Choroid plexus epithelial cell (primary cell): Measurements from ENCODE around the gene EHBP1.

ENCODE experiments used
- DNase-seq: peaks from one replicate; pipeline ENCODE4 v3.0.0-alpha.2; 2010; ENCODE audit warnings: low read depth
- H3K4me3 ChIP-seq: 2 replicates; pipeline ENCODE4 v1.5.1; 2011; ENCODE audit warnings: low read depth, mild to moderate bottlenecking, control low read depth, low read length, moderate library complexity
- CTCF ChIP-seq: conservative IDR thresholded peaks from 2 replicates; pipeline ENCODE4 v1.5.1; 2011; ENCODE audit warnings: low read depth, mild to moderate bottlenecking, control low read depth, inconsistent platforms, low read length, moderate library complexity

The EHBP1 gene

GRCh38 chr2:63057249-63058143 lies 352.0 kb downstream of the EHBP1 start:
- H3K4me3 ChIP-seq: no peak overlapping the region
- no peak for TF ChIP-seq CTCF
- DNase-seq: no peak

DNA sequence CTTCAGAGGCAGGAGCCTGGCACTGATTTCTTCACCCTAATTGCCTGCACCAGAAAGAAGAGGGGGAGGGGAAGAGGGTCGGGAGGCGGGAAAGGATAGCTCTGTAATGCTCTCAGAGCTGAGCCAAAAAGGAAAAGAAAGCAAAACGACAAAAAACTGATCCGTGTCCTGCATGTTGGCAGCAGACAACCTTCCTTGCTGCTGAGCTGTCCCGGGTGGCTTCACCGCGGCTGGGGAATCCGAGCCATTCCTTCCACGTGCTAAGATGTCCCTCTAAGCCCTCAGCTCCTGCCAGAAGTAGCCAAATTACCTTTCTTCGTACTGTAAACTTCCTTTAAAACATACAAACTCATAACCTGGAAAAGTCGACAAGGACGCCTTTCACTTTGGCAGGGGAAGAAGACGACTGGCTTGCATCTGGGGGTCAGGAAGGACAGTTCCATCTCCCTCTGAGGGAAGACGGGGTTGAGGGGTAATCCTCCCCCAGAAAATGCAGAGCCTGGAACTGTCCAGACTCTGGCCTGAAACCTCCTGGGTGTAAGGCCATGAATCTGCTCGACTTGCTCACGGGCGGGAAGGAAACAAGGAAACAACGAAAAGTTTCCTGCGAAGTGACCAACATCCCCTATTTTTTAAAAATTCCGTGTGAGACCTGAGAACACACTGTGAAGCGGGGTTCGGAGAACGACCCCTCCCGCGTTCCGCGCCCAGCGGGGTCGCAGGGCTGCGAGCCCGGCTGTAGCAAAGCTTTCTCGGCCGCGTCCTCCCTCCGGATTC lies 352.8 kb downstream of the EHBP1 start:
- no peak for TF ChIP-seq CTCF
- DNase-seq: no peak
- H3K4me3 ChIP-seq: no peak overlapping the region

DNA sequence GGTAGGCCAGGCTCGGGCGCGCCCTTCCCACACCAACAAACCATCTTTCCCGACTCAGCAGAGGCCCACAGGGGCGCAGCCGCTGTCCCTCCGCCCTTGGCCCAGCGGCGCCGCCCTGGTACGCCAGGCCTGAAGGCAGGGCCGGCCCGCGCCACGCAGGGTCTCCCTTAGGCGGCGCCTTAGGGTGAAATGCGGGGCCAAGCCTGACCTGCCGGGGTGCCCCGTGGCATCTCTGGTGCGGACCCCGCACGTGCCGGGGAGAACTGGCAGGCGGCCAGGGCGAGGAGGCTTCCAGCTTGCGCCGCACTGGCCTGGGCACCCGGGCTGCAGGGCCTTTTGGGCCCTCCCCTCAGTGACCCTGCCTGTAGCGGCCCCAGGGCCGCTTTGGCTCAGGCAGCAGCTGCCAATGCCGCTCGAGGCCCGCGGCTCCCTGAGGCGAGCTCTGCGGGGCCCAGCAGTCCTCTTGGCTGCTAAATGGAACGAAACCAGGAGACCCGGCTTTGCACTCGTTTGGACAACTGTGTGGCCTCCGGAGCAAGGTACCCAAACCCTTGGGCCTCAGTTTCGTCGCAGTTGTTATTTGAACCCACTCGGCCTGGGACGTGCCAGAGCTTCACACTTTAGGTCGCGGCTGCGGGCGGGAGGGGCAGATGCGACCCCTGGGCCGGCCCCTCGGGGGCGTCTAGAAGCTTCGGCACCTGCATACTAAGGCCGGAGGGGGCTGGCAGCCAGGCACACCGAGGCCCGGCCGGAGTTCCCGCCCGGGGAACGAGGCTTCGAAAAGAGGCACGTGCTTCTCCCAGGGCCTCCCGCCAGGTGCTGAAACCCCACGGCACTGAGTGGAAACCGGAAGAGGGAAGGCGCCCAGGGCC lies 353.6 kb downstream of the EHBP1 start:
- no peak overlapping the region for H3K4me3 ChIP-seq
- DNase-seq: no peak

GRCh38 chr2:63059793-63060471 lies 354.4 kb downstream of the EHBP1 start:
- TF ChIP-seq CTCF: no peak
- DNase-seq: no peak
- no peak overlapping the region for H3K4me3 ChIP-seq

More for the DNA sequence above, 353.6 kb downstream of the EHBP1 start:
- no peak for TF ChIP-seq CTCF

DNA sequence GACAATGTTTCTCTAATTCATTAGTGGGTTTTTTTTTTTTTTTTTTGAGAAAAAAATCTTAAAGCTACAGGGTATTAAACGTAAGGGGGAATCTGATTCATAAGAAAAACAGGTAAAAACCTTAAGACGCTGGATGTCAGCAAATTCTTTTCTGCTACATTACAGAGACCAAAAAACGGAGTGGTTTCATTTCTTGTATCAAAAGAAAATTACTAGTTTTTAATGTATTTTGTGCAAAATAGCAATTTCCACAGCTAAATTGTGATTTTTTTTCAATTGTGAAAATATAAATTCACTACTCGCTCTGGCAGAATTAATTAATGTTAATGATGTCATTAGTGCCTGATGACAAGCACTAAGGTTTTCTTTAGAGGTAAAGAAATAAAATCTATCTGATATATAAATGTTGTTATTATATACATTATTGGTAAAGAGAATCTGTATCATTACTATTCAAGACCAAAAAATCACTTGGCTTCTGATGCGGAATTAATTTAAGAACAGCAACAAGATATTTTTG lies 355.0 kb downstream of the EHBP1 start:
- no peak for DNase-seq
- TF ChIP-seq CTCF: no peak
- no peak overlapping the region for H3K4me3 ChIP-seq

DNA sequence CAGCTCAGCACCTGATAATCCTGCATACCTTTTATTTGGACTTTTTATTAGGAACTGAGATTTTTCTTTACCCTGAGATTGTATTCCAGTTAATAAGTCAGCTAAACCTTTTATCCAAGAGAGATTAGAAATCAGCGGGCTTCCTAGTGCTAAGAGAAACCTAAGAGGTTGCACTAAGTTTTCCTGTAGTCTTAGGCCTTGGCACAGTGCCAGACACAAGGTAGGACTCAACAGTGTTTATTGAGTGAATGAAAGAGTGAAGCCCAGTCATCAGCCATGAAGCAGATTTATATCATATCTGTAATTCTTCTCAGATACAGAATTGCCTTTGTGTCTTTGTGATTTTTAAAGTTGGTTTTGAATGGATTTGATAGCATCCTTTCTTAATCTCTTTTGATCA lies 358.7 kb downstream of the EHBP1 start:
- DNase-seq: no peak
- no peak overlapping the region for H3K4me3 ChIP-seq
- no peak for TF ChIP-seq CTCF
